HG03432 (cell line): ENCODE measurements around the gene ABCA13.
"Not testable (repeated sequence)": the region's sequence is repeated elsewhere in the genome, so short reads cannot be mapped to it uniquely, and the experiment has no call there.

Experiments used
- ATAC-seq: cut with Tn5 transposase; IDR thresholded peaks from one replicate; pipeline ENCODE4 v1.9.1; 2021; ENCODE audit warnings: mild to moderate bottlenecking, moderate library complexity; ENCODE audit not compliant: unreplicated experiment

Gene ABCA13

DNA sequence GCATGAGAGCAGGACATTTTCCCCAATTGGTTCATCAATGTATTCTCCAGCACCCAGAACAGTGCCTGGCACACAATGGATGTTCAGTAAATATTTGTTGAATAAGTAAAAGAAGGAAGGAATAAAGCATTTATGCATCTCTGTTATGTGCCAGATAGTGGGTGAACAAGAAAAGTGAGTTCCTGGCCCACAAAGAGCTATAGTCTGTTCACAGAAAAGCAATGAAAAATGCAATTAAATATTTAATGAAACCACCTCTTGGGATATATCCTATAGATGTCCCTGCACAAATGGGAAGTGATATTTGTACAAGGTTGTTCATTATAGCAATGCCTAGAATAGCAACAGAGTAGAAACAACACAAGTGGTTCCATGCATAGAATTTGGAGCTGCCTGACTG is 2.1 kb downstream of the ABCA13 start:
- ATAC-seq, result no peak

DNA sequence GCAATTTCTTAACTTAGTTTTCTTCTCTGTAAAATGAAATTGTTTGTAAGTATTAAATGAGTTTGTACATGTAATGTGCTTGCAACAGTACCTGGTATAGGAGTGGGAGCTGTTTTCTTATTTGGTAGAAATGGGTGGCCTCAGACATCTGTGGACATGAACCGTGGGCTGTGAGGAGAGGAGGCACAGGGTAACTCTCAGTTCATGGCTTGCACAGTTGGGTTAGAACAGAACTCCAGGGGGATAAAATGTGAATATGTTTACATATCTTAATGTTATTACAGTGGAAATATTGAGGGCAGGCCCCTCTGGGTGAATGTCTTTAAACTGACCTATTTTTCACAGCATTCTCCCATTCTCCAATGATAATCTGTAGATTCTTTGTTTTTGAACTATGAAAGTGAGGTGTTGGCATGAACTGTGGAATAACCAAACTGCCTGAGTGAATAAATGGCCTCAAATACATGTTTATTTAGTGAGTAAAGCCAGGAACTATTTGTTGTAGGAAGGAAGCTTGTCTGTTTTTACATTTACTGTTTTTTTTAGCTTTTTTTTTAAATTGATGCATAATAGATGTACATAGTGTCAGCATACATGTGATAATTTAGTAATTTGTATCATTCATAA is 2.6 kb downstream of the ABCA13 start:
- no peak for ATAC-seq

DNA sequence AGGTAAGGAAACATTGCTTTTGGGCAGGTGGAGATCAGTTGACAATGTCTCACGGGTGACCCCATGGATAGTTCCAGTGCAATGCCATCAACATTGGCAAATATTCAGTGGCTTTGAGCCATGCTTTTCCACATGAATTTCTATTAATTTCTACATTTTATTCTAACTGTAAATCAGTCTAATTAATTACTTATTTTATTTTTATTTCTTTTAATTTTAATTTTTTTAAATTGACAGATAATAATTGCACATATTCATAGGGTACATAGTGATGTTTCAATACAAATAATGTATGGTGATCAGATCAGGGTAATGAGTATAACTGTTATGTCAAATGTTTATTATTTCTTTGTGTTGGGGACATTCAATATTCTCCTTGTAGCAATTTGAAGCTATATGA is 3.8 kb downstream of the ABCA13 start:
- no peak for ATAC-seq

DNA sequence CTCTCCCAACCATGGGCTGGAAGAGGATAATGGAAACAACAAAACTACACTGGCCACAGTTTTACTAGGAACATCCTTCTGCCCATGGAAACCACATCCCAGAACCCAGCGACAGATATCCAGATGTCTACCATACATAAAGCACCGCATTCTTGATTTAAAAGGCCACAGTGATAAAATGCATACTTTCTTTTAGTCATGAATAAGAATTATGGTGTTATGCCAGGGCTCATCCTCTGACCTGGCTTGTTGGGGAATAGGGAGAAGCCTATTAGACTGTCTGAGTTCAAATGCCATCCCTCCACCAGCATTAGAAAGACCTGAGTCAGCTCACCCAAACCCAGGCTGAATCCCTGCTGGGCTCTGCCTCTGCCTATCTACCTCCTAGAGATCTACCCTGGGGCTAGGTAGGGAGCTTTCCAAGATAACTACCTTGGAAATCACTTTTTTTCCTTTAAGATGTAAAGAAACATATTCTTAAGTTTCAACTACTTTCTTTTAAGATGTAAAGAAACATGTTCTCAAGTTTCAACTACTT is 5.2 kb downstream of the ABCA13 start:
- no peak for ATAC-seq

DNA sequence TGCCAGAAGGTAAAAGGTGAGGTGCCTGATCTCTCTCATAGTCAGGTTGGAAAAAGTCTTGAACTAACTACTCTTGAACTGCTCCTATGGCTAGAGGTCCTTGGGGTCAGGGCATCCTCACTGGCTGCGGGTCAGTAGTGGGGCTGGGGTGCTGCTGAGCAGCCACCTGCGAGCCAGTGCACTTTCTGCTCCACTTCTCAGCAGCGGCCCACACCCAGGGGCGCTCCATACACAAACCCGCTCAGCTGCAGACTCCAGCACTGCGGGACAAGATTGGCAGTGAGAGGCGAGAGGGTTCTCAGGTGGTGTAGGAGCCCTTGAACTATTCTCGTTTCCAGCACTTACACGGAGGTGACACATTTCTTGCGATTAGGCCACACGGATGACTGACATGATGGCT is 6.0 kb downstream of the ABCA13 start:
- ATAC-seq, result no peak

DNA sequence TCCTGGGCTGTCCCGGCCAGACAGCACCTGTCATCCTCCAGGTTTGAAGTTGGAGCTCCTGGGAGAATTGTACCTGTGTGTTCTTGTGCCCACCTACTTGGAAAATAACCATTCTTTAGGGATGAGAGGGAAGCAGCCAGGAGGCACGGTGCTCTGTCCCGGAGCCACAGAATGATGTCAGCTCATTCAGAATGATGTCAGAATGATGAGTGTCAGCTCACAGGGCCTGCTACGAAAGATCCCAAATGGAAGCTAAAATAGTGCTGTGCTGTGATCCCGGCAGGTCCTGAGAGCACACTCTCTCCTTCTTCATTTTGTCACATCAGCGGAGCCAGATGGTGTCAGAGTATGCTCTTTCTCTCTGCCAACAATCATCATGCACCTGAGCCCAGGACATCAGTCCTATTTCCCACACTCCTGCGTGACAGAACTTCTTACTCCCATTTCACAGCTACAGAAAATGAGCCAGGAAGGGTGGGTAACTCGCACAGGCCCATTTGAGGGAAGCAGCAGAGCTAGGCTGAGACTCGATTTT is 8.3 kb downstream of the ABCA13 start:
- ATAC-seq, result no peak

DNA sequence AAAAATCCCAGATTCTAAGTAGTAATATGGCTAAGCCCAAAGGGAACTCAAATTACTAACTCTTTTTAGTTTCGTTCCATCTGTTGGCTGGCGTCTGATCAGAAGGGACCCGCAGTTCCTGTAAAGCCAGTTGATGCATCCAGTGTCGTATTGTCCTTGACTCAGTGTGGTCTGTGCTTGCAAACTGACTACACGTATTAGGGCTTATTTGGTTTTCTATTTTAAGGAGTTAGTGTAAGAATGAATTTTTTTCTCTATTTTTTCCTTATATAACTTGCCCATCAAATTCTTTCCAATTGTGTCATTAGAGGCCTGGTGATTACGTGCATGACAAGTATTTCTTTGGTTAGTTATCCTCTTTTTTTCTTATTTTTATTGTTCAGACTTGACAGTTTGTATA is 9.7 kb downstream of the ABCA13 start:
- ATAC-seq, result no peak

DNA sequence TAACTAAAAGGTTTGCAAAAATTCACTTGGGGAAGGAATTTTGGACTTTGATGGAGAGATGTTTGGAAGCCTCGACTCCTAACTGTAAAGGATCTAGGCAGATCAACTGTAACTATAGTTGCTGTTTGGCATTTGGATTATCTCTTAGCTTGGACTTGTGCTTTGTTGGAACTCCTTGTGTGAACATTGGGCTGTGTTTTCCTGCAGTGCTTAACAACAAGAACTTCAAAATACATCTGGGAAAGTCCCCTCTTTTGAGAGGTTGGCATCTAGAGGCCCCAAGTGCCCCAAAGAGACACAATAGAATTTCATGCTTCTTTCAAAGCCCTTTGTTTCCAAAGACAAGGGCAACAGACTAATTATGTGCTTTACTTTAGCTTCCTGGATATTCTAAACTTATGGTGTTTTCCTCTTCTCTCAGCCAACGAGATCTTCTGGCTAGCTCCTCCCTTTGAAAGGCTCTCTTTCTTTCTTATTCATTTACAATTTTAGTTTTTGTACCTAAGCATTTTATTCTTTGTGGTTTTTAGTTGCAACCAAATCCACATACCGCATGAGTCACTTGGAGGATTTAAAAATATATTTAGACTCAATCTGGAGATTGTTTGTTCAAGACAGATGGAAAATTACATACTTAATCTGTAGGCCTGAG is 11.6 kb downstream of the ABCA13 start:
- ATAC-seq, result no peak

DNA sequence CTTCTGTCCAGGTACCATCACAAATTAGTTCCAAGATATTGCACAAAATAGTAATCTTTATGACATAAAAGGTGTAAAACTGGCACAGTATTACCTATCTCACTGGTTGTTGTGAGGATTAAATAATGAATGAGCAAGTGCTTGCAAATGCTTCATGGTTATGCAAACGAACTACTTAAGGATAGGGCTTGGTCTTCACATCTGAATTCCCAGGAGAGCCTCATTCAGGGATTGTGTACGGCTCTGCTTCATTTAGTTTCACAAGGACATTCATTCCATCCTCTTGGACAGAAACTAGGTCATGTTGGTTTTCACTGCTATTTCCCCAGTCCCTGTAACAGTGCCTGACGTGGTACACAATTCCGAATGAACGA is 12.1 kb downstream of the ABCA13 start:
- ATAC-seq, result no peak

DNA sequence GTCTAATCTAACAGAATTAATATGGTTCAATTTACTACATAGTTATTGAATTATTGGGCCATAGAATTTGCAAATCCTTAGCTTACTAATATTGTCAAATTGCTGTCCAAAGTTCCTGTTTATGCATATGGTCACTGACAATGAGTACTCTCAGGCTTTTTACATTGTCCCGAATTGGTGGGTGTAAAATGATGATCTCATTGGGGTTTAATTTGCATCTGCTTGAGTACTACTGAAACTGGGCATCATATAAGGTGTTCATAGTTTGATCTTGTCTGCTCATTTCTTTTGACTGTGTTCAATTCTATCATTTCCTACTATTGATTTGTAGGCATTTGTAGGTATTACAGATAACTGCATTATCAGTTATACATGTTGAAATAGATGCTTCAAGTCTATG is 12.7 kb downstream of the ABCA13 start:
- ATAC-seq, result no peak

DNA sequence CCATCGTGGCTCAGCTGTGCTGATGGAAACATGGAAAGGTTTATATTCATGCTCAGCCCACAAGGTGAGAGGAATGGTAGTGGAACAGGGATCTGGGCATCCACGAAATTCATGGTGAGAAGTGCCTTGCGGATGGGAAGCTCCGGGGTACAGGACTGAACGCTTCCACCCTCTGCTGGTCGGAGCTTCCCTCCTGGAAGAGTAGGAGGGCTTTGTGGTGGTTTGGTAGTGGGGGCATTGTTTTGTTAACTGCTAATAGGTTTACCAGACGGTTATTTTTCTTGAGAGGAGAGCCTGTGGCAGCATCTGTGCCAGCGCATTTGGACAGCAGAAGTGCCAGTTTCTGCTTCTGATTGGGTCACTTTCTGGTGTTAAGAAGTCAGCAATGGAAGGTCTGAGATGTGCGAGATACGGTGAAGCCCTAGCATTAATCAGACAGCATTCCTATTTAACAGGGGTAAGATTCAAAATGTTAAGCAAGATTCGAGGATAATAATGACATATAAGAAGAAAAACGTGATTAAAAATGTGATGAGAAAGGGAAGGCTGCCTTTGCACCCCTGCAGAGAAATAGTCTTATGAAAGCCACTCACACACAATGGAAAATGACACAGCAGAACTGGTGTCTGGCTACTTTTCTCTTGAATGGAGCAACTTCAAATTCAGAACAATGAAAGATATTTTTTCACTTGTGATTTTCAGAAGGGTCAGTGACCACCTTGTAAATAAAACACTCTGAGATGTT is 17.7 kb downstream of the ABCA13 start:
- ATAC-seq, result no peak

DNA sequence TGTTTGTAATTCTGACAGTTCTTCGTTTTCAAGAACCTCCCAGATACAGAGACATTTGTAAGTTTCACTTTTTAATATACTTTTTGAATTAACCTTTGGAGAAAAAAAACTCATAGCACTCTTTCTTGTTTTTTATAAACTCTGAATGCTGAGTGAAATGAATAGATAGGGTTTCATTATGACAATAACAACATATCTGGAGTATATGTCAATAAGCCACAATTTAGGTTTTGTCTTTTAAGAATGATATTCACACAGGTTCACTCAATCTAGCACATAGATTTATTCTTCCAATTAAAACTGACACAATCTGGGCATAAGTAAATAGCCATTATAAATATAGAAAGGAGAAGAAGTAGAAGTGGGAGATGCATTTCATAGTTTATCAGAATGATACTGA is 21.7 kb downstream of the ABCA13 start:
- ATAC-seq, result no peak

DNA sequence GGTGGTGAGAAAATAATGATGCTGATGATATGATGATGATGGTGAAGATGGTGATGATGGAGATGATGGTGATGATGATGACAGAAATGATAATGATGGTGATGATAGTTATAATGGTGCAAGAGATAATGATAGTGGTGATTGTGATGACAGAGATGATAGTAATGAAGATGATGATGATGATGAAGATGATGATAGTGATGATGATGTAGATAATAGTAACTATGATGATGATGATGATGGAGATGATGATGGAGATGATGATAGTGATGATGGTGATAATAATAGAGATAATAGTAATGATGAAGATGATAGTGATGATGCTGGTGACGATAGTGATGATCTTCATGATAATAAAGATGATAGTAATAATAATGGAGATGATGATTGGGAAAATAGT is 22.2 kb downstream of the ABCA13 start:
- ATAC-seq, result no peak

DNA sequence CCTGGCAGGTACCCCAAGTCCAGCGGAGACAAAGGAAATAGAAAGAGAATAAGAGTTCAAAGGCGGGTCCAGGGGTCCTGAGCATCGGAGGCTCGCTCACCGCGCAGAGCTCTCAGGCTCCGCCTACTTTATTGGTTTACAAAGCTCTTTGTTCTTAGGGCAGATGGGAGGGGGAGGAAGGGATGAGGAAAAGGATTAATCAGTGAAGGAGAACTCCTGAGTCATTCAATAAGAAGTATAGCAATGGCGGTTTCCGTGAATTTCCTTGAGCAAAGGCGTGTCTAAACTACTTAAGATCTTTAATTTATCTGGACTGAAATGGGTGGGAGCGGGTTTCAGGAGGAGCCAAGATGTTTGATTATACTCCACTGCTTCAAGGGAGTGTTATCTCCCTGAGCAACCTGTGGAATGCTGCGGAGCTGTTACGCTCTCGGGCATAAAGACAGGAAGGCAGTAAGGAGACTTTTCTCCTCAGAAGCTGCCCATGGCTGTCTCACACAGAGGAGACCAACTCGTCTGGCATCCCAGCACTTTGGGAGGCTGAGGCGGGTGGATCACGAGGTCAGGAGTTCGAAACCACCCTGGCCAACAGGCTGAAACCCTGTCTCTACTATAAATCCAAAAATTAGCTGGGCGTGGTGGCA is 29.8 kb downstream of the ABCA13 start:
- ATAC-seq, result not testable (repeated sequence)

DNA sequence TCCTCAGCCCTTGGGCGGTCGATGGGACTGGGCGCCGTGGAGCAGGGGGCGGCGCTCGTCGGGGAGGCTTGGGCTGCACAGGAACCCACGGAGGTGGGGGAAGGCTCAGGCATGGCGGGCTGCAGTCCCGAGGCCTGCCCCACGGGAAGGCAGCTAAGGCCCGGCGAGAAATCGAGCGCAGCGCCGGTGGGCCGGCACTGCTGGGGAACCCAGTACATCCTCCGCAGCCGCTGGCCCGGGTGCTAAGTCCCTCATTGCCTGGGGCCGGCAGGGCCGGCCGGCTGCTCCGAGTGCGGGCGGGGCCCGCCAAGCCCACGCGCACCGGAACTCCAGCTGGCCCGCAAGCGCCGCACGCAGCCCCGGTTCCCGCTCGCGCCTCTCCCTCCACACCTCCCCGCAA is 31.7 kb downstream of the ABCA13 start:
- ATAC-seq, result not testable (repeated sequence)

DNA sequence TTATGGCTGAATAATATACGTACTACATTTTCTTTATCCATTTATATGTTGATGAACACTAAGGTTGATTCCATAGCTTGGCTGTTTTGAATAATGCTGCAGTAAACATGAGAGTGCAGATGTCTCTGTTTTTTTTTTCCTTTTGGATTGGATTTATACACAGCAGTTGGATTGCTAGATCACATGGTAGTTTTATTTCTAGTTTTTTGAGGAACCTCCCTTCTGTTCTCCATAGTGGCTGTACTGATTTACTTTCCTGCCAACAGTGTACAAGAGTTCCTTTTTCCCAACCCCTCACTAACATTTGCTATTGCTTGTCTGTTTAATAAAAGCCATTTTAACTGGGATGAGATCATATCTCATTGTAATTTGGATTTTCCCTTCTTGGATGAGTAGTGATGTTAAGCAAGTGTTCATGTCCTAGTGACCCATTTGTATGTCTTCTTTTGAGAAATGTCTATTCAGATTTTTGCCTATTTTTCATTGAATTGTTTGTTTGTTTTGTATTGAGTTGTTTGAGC is 36.0 kb downstream of the ABCA13 start:
- ATAC-seq, result no peak

DNA sequence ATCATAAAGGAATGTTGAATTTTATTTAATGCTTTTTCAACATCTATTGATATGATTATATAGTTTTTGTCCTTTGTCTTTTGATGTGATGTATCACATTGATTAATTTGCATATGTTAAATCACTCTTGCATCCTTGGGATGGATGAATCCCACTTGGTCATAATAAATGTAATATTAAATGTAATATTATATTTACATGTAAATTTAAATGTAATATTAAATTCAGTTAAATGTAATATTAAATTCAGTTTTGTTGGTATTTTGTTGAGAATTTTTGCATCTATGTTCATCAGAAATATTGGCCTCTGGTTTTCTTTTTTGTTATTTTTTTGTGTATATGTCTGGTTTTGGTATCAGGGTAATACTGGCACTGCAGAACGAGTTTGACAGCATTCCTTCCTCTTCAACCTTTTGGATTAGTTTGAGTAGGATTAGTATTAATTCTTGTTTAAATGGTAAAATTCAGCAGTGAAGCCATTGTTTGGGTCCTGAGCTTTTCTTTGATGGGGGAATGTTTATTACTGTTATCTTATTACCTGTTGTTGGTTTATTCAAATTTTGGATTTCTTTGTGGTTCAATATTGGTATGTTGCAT is 37.8 kb downstream of the ABCA13 start:
- no peak for ATAC-seq

DNA sequence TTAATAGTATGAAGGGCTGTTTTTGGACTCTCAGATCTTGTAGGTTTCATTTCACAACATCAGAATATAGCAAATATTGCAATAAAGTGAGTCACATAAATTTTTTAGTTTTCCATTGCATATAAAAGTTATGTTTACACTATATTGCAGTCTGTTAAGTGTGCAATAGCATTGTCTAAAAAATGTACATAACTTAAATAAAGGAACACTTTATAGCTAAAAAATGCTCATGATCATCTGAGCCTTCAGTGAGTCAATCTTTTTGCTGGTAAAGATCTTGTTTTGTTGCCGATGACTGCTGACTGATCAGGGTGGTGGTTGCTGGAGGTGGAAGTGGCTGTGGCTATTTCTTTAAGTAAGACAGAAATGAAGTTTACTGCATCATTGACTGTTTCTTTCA is 42.0 kb downstream of the ABCA13 start:
- no peak for ATAC-seq

DNA sequence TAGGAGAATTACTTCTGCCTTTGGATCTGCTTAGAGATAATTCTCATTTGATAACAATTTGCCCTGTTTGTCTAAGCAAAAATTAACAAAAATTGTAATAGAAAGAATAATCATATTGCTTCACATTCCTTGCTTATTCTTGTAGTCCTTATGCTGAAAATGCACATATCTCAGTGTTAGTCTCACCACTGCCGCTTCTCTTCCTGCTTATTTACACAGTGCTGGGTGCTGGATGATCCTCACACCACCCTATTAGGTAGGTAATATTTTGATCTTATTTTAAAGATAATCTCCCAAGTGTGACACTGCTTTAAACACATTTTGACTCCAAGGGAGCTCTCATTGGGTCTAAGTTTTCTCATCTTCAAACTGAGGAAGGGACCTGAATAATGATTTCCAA is 46.0 kb downstream of the ABCA13 start:
- ATAC-seq, result no peak

DNA sequence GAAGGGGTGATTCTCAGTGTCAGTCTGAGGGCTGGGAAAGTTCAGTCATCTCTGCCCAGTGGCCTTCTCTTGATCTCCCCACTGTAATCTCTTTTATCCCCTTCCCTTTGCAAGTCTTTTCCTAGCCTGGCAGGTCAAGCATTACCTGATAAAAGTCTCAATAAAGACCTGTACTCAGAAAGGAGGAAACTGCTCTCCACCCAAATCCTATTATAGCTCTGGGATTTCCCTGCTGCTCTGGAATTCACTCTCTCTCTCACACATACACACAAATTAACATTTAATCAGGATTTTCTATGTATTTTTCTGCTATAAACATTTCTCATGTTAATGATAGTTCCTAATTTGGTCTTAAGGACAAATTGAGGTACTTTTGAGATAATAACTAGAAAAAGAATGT is 46.5 kb downstream of the ABCA13 start:
- no peak for ATAC-seq

DNA sequence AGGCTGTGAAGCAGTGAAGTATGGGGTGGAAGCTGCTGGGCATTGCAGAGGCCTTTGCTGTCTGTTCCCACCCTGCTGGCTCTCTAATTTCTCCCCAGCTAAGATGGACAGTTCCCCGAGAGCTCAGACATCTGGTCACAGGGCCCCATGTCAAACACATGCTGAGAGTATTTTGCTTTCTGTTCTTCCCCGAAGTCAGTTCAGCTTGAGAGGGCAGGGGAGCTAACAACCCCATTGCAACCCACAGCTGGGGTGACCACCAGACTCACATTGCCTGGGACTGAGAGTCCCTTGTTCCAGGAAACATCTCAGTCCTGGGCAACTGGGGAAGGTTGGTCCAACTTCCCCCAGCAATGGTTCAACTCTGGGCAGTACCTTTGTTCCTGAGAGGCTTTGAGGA is 52.8 kb downstream of the ABCA13 start:
- no peak for ATAC-seq
